Muscle layer of duodenum (tissue), 2 donors: Measurements from ENCODE around the gene DMBT1.

Experiments used
- H3K27ac ChIP-seq: one replicate; pipeline ENCODE4 v1.7.0; 2013; ENCODE audit warnings: mild to moderate bottlenecking, low read length
- H3K27me3 ChIP-seq: one replicate; pipeline ENCODE4 v1.7.0; 2013; ENCODE audit warnings: low read depth, mild to moderate bottlenecking, control low read depth, low read length
- H3K36me3 ChIP-seq, 2 donors: one replicate each; pipeline ENCODE4 v1.7.0; 2013; ENCODE audit warnings: low read length in 2 of 2, control low read depth in 1 of 2, mild to moderate bottlenecking in 1 of 2; ENCODE audit not compliant: insufficient read depth in 2 of 2, control insufficient read depth in 1 of 2
- H3K4me1 ChIP-seq, 2 donors: one replicate each; pipeline ENCODE4 v1.7.0; 2013; ENCODE audit warnings: low read length in 2 of 2, mild to moderate bottlenecking in 2 of 2, control low read depth in 1 of 2, moderate library complexity in 1 of 2; ENCODE audit not compliant: insufficient read depth in 2 of 2, control insufficient read depth in 1 of 2
- H3K4me3 ChIP-seq, 2 donors: one replicate each; pipeline ENCODE4 v1.7.0; 2013; ENCODE audit warnings: low read length in 2 of 2, low read depth in 1 of 2, mild to moderate bottlenecking in 1 of 2
- H3K9me3 ChIP-seq, 2 donors: one replicate each; pipeline ENCODE4 v1.7.0; 2013; ENCODE audit warnings: low read length in 2 of 2, control low read depth in 1 of 2, mild to moderate bottlenecking in 1 of 2; ENCODE audit not compliant: control insufficient read depth in 1 of 2
- donor health status: healthy.

The DMBT1 gene

DNA sequence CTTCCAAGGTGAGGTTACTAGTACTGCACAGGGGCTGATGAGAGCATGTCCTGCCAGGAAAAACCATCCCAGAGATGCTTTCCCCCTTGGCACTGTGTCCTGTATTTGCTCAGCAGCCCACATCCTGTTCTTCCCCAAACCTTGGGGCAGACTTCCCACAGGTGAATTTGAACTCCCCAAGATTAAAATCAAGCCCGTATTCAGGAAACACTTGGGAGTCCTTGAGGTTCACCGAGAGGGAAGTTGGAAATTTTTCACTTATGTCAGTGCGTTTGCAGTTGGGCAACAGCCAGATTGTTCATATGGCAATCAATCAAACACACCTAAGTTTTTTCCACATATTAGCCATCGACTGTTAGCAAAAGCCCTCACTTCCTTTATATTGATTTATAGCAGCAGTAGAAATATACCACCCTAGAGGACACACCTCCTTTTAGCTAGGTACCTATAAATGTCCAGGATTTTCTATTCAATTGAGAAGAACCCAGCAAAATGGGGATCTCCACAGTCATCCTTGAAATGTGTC is at the start of gene DMBT1:
DMBT1 (plus strand) TSS at position 476 of the 526 bp plus-strand sequence; CDS start at position 493, 17 bp downstream.
- no peaks in the 10 kb centered on the region for H3K36me3 ChIP-seq
- no peak within 1 kb of the TSS for H3K27ac ChIP-seq
- no peaks in the 10 kb centered on the region for H3K27me3 ChIP-seq
- H3K9me3 ChIP-seq, result no peaks in the 10 kb centered on the region
- peak within 1 kb of the TSS in 1 of 2 donors; percentile 60 for H3K4me3 ChIP-seq
- H3K4me1 ChIP-seq, result peaks cover 0 to 2% of the 10 kb centered on the region in 2 donors

DNA sequence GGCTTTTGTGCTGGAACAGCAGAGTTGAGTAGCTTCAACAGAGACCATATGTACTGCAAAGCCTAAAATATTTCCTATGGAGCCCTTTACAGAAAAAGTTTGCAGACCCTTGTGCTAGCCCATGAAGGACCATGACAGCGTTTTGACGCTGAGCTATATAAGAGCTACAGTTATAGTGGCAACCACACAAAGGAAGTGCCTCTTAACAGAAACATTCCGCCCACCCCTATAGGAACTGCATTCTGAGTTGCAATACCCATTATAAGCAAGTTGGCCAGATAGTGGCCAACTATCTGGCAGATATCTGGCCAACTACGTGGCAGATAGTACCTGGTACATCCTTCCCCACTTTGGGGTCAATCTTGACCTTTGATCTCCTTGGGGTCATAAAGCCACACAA is 47.5 kb upstream of the DMBT1 start:
- no peak overlapping the region for H3K27ac ChIP-seq
- no peak overlapping the region for H3K4me3 ChIP-seq
- H3K4me1 ChIP-seq, result peaks cover 3 to 5% of the 10 kb centered on the region in 2 donors
- no peaks in the 10 kb centered on the region for H3K27me3 ChIP-seq
- no peaks in the 10 kb centered on the region for H3K9me3 ChIP-seq
- peaks cover 0 to 66% of the 10 kb centered on the region in 2 donors for H3K36me3 ChIP-seq

DNA sequence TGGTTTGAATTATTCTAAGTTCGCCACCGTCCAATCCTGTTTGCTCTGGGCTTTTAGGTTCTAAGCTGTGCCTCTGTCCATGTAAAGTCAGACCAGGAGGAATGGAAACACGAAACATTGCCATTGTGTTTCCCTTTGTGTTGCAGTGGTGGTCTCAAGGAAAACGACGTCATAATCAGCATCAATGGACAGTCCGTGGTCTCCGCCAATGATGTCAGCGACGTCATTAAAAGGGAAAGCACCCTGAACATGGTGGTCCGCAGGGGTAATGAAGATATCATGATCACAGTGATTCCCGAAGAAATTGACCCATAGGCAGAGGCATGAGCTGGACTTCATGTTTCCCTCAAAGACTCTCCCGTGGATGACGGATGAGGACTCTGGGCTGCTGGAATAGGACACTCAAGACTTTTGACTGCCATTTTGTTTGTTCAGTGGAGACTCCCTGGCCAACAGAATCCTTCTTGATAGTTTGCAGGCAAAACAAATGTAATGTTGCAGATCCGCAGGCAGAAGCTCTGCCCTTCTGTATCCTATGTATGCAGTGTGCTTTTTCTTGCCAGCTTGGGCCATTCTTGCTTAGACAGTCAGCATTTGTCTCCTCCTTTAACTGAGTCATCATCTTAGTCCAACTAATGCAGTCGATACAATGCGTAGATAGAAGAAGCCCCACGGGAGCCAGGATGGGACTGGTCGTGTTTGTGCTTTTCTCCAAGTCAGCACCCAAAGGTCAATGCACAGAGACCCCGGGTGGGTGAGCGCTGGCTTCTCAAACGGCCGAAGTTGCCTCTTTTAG is 46.3 kb upstream of the DMBT1 start:
- Histone ChIP-seq H3K27me3 (no peaks in the 10 kb centered on the region), H3K4me3 (no peak overlapping the region), H3K4me1 (peaks cover 3 to 5% of the 10 kb centered on the region in 2 donors), H3K36me3 (peaks cover 0 to 55% of the 10 kb centered on the region in 2 donors), H3K27ac (no peak overlapping the region), H3K9me3 (no peaks in the 10 kb centered on the region)

DNA sequence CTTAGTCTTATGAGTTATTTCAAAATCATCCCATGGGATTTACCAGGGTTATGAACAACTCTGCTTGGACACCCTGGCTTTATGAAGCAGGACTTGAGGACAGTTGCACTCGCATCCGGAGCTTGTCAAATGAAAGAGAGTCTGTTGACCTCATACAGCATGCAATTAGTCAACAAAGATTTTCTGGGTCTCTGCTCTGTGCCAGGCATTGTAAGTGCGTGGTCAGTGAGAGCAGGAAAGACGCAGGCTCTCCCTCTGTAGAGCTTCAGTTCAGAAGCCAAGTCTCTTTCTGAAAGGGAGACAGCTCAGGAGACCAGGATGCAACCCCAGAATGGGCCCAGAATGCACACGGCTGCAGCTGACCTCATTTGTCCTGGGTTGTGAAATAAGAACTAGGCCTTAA is 45.5 kb upstream of the DMBT1 start:
- Histone ChIP-seq H3K9me3 (no peaks in the 10 kb centered on the region), H3K4me1 (peaks cover 3 to 5% of the 10 kb centered on the region in 2 donors), H3K27me3 (no peaks in the 10 kb centered on the region), H3K27ac (no peak overlapping the region), H3K36me3 (peaks cover 0 to 47% of the 10 kb centered on the region in 2 donors), H3K4me3 (no peak overlapping the region)

DNA sequence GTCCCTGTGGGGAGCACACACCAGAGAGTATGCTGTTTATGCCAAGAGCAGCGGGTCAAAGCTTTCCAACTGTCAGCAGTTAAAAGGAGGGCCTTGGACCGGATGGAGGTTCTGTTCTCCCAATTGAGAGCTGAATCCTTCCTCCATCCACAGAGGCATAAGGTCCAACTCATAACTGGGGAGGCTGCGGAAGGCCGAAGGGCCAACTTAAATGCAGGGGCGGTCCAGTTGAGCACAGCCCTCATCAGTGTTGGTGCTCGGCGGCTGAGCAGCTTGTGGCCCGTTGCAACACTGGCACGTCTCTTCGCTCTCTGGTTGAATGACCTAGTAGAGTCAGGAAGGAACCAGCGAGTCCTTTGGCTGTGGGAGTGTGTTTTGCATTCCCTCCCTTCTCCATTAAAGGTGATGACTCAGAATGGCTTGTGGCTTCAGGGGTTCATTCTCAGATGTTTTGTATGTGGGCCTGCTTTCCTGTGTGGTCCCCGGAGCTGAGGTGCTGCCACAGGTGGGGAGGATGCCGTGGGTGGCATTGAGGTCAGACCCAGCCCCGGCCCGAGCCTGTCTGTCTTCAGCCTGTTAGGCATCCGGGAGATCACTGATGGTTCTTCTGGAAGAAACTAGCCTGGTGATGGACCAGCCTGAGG is 44.8 kb upstream of the DMBT1 start:
- Histone ChIP-seq H3K4me1 (peaks cover 3 to 5% of the 10 kb centered on the region in 2 donors), H3K27ac (peak overlapping the region; percentile 8), H3K36me3 (peaks cover 0 to 41% of the 10 kb centered on the region in 2 donors), H3K9me3 (no peaks in the 10 kb centered on the region), H3K4me3 (no peak overlapping the region), H3K27me3 (no peaks in the 10 kb centered on the region)

DNA sequence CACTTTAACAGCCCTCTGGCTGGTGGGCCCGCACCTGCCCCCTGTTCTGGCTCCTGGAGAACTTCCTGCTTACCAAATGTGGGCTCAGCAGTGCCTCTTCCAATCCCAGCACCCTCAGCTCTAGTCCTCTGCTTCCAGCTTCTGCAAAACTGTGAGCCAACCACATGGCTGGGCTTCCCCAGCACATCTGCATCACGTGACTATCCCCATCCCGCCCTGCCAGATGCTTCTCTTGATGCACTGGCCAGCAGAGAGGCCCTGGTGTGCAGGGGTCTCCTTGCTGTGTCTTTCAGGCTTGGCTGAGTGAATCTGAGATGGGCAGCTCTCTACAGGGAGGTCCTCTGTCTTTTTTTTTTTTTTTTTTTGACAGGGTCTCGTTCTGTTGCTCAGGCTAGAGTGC is 43.8 kb upstream of the DMBT1 start:
- no peak overlapping the region for H3K4me3 ChIP-seq

DNA sequence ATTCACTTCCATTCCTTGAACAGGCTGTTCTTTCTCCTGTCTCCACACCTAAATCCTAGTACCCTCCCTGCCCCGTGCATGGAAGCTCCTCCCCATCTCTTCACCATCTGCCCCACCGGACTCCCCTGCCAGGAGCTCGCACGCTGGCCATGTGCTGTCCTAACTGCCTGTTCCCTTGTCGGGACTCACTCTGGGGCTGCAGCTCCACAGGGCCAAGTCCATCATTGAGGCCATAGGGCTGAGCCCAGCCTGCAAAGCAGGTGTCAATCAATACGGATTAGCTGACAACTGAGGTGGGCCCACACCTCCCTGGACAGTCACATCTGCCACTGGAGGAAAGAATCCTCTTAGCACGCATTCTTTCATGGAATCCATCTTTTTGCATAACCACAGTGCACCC is 41.4 kb upstream of the DMBT1 start:
- H3K36me3 ChIP-seq, result peaks cover 0 to 27% of the 10 kb centered on the region in 2 donors
- H3K27me3 ChIP-seq, result no peaks in the 10 kb centered on the region
- peaks cover 3 to 5% of the 10 kb centered on the region in 2 donors for H3K4me1 ChIP-seq
- H3K4me3 ChIP-seq, result no peak overlapping the region
- H3K27ac ChIP-seq, result no peak overlapping the region
- H3K9me3 ChIP-seq, result no peaks in the 10 kb centered on the region

More for the DNA sequence above, 43.8 kb upstream of the DMBT1 start:
- Histone ChIP-seq H3K27ac (no peak overlapping the region), H3K9me3 (no peaks in the 10 kb centered on the region), H3K27me3 (no peaks in the 10 kb centered on the region), H3K36me3 (peaks cover 0 to 41% of the 10 kb centered on the region in 2 donors), H3K4me1 (peaks cover 3 to 5% of the 10 kb centered on the region in 2 donors)

DNA sequence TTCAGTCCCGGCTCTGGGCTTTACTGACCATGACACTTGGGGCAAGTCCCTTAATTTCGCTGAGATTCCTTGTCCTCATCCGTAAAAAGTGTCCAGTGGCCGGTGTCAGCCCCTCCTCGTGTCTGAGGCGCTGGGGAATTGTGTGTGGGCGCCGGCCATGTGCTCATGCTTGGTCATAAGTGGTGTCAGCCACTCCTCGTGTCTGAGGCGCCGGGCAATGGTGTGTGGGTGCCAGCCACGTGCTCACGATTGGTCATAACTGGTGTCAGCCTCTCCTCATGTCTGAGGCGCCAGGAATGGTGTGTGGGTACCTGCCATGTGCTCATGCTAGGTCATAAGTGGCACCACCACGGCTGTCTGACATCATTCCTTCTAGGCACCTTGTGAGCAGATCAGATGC is 40.7 kb upstream of the DMBT1 start:
- Histone ChIP-seq H3K27ac (no peak overlapping the region), H3K4me1 (peaks cover 3 to 5% of the 10 kb centered on the region in 2 donors), H3K27me3 (no peaks in the 10 kb centered on the region), H3K36me3 (peaks cover 0 to 20% of the 10 kb centered on the region in 2 donors), H3K4me3 (no peak overlapping the region), H3K9me3 (no peaks in the 10 kb centered on the region)

DNA sequence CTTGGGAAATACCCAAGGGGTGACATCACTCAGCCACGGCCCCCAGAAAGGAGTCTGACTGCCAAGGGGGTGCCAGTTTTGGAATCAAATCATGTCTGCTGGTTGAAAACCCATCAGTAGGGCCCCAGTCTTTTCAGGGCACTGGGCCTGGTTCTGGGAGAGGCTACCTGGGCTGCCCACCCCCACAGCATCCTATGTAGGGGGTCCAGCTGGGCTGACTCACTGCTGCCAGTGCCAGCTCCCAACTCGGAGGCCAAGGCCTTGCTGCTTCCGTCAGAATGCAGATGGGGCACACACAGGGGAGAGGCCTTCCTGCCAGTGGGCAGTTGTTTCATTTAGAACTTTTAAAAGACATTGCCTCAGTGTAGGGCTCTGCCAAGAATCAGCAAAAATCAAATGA is 39.5 kb upstream of the DMBT1 start:
- Histone ChIP-seq H3K27me3 (no peaks in the 10 kb centered on the region), H3K4me3 (no peak overlapping the region), H3K9me3 (no peaks in the 10 kb centered on the region), H3K4me1 (peaks cover 3 to 4% of the 10 kb centered on the region in 2 donors), H3K27ac (no peak overlapping the region), H3K36me3 (peaks cover 0 to 8% of the 10 kb centered on the region in 2 donors)

DNA sequence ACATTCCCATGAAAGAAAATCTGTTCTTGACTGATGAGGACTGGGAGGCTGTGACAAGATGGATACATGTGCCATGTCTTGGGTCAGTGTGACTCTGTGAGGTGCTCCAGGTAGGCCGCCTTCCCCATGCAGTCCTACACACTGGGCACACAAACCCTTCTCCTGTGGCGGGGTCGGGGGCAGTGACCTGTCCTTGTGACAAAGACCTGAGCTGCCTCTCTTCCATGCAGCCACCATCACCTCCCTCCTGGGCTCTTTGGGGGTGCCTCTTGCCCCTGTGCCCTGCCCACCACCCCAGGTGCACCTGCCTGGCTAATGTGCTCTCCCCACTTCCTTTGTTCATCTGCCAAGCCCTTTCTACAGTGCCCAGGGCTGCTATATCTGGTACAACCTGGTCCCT is 35.7 kb upstream of the DMBT1 start:
- no peaks in the 10 kb centered on the region for H3K27me3 ChIP-seq
- no peaks in the 10 kb centered on the region for H3K9me3 ChIP-seq

DNA sequence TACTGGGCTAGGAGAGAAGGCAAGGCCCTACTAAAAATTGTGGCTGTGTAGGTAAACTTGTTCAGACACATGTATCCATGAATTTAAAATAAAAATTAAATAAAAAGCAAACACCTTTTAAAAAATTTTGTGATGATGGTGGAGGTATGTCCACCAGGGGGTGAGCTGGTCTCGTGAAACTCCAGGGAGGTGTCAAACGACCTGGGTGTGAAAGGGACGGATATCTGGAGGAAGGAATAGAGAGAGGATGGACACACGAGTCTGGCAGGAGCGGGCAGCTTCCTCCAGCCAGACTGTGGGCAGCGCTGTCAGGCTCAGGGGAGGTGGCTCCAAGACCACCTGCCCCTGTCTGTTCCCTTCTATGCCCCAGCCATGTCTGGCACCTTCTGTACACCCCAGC is 34.8 kb upstream of the DMBT1 start:
- Histone ChIP-seq H3K36me3 (no peaks in the 10 kb centered on the region), H3K9me3 (no peaks in the 10 kb centered on the region), H3K4me1 (no peaks in the 10 kb centered on the region), H3K27ac (no peak overlapping the region), H3K27me3 (no peaks in the 10 kb centered on the region), H3K4me3 (no peak overlapping the region)

More for the DNA sequence above, 35.7 kb upstream of the DMBT1 start:
- H3K36me3 ChIP-seq, result no peaks in the 10 kb centered on the region
- H3K27ac ChIP-seq, result no peak overlapping the region
- no peaks in the 10 kb centered on the region for H3K4me1 ChIP-seq
- H3K4me3 ChIP-seq, result no peak overlapping the region
